HG02973 (cell line): ENCODE data around the gene SLC13A3.

Experiments used
- ATAC-seq: cut with Tn5 transposase; IDR thresholded peaks from one replicate; pipeline ENCODE4 v1.9.1; 2021; ENCODE audit warnings: moderate library complexity; ENCODE audit not compliant: unreplicated experiment

Gene SLC13A3

DNA sequence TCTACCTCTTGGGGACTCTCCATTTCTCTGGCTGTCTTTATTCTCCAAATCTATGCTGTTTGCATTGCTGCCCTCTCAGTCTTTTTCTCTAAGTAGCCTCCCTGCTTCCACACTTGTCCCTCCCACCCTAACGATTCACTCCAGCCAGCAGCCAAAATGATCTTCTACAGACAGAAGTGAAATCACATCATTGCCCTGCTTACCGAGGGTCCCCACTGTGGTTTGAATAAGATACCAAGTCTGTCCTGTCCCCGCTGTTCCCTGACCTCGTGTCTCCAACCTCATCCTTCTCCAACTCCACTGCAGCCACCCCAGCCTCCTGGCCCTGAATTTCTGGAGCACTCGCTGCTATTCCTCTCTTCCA is 89.3 kb downstream of the SLC13A3 start:
- ATAC-seq, result no peak

DNA sequence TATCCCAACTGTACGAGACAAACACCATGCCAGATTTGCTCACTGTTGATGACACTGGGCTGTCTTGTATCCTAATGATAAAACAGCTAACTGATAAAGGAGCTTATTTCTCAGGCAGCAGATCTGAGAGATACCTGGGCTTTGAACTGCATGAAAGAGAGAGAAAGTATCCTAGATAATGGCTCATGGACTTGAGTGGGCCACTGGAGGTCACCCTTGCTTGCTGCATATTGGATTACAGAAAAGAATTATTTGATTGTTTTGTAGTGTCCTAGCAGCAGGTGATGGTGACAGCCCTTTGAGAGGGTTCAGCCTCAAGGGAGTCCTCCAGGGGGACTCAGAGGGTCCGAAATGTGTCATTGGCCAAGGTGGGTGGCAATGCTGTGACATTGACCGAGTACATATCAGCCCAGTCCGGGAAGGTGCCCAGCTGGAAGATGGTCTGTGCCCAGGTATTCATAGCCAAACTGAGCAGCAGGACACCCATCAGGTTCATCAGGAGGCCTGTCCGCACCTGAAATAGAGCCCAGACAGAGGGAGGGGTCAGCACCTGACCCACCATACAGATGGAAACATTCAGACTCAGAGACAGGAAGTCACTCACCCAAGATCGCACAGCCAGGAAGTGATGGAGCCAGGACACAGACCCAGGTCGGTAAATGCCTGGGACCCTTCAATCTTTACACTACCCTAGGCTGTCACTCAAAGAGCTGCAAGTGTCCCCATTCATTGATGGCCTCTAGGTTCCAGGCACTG is 91.4 kb downstream of the SLC13A3 start:
- ATAC-seq, result no peak

DNA sequence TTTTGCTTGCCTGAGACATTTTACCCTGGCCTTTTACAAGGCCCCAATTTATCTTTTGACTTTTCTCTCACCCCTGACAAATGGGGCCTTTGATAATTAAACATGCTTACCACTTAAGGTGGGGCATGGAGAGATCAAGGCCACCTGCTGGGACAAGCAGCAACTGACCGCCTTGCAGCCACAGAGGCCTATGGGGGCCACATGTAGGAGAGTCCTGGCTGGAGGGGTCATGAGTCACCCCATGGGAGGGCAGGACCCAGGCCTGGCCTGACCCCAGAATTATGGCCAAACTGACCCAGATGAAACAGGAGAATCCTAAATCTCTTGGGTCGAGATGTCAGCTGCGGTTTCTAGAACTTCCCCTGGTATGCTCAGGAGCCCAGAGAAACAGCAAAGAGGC is 92.3 kb downstream of the SLC13A3 start:
- ATAC-seq, result no peak

DNA sequence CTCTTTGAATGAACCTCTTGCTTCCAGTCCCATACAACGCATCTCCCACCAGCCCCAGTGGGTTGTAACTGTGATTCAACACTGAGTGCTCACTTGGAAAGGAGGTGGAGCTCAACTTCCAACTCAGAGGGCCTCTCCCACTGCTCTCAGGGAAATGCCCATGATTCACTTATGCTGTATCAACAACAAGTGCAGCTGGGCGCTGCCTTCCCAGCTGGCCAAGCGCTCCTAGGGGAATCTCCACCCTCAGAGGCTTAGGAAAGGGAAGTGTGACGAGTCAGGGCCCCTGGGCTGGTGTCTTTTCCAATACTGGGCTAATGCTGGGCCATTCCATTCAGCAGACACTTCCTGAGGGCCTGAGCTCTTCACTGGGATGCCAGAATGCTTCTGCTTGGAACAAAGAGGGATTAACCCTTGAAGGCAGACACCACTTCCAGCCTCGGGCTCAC is 92.7 kb downstream of the SLC13A3 start:
- ATAC-seq, result no peak

DNA sequence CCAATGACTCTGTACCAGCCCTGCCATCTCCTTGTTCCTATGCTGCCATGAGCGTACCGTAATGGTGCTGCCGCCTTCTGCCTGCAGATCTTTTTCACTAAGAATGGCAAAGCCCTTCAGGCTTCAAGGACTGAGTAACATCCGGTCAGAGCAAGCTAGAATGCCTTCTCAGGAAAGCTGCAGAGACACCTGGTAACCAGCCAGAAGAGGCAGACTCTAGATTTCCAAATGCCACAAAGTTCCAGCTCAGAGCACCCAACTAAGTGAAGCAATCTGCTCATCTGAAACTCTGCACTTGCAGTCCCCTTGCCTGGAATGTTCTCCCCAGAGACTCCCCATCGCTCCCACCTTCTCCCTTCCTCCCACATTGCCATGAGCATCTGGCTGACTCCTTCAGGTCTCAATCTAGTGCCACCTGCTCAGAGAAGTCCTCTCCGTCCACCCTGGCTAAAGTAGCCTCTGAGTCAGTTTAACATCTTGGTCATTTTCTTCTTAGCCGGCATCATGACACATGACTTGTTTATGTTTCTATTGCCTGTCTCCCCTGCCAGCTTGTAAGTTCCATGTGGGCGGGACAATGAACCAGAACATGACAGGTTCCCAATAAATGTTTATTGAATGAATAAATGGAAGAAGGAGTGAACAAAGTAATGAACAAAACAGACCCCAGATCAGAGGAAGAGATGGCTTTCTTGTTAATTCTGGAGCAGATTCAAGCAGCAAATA is 93.9 kb downstream of the SLC13A3 start:
- ATAC-seq, result no peak

DNA sequence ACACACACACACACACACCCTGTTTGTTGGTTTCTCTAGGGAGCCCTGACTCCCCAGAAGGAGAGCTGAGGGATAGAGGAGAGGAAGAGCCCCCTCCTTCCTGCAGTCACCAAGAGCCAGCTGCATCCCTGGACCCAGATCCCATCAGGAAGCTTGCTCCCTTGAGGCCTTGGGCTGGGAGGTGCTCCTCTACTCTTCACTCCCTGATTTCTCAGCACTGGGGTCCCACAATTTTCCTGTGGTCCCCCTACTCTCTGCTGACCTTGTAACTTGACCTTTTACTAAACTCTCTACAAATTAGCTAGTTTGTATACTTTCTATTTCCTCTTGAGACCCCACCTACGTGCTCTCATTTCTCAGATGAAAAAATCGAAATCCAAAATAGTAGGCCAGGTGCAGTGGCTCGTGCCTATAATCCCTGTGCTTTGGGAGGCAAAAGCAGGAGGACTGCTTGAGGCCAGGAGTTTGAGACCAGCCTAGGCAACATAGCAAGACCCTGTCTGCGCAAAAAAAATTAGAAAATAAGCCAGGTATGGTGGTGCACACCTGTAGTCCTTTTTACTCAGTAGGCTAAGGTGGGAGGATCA is 95.8 kb downstream of the SLC13A3 start:
- ATAC-seq, result no peak

DNA sequence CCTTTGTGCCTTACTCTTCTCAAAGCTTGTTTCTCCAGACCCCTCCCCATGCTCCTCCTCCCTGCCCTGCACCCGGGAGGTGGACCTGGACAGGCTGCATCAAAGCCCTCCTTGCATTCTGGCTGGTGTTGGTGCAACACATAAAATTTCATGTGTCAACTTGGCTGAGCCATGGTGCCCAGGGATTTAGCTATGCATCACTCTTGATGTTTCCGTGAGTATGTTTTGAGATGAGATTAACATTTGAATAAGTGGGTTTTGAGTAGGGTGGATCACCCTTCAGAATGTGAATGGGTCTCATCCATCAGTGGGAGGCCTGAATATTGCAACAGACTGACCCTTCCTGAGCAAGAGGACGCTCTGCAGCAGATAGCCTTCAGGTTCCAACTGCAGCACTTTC is 96.4 kb downstream of the SLC13A3 start:
- ATAC-seq, result no peak

DNA sequence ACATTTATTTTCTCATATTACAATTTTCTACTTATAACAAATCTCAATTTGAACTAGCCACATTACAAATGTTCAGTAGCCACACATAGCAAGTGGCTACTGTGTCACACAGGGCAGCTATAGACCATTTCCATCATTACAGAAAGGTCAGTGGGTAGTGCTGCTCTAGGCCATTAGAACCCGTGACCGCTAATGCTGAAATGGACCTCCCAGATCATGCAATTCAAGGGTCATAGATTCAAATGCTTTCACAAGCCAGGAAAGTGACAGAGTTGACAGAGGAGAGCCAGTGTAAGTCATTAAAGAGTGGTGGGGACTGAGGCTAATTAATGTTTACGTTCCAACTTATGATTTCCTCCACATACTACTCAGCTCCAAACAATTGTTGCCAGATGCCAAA is 97.3 kb downstream of the SLC13A3 start:
- ATAC-seq, result no peak

DNA sequence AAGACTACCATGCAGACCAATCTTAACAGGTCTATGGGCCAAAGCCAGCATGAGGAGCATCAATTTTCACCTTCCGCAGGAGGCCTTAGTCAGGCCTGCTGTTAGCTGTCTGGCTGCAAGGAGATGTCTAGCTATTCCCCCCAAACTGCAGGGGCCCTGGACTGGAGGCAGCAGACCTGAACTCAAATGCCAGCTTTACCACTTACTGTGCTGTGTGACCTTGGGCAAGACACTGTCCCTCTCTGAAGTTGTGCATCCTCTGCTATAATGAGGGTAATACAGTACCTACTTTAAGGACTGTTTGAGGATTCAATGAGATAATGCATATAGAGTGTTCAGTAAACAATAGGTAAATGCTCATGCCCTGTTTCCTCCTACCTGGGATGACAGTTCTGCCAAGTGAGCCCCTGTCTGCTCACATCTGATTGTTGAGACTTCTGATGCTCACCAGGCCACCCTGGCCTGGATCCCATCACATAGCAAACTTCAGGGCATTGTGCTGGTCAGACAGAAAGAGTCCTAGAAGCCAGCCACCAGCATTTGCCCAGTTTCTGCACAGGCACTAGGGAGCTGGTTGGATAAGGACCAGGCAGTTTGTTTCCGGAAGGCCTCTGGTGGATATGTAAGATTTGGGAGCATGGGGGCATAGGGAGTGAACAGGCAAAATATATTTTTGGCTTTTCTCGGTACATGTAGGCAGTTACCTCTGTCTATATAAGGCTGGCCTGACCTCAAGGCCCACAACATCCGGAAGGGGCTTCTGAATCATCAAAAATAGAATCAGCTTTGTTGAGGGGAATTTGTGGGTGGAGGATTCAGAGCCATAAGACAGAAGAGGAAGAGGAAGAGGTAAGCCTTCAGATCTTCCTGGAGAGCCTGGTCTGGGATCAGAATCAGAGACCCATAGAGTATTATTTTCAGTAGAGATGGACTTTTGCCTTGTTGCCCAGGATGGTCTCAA is 98.5 kb downstream of the SLC13A3 start:
- ATAC-seq, result no peak

DNA sequence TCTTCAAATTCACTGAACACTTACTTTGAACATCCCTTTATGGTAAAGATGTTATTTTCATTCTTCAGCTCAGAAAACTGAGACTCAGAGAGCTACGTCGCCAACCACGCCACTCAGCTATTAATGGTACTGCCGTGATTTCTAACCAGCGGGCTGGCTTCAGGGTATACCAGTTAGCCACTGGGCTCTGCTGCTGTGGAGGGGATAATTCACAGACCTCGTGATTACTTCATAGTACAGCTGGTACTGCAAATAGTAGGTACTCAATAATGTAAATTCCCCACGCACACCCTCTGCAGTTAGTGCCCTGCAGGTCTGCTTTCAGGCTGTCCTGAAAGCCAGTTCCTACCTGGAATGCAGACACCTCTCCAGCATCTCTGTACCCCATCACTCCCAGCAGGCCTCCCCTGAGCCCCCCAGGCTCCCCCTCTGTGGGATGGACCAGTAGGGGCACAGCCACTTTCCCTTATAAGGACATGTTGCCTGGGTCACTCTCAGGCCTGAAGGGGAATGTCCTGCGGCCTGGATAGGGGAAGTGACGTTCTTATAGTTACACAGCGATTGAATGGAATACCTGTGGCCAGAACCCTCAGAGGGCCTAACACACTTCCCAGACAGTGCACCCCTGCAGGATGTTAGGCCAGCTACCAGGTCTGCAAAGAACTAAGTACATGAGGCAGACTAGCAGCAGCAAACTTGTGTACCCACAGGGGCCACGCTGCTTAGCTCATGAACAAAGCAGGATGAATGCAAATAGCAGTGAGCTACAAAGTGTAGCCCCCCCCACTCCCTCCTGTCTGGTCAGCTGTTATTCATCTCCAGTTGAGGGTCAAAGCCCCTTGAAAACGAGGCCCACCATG is 99.5 kb downstream of the SLC13A3 start:
- no peak for ATAC-seq

DNA sequence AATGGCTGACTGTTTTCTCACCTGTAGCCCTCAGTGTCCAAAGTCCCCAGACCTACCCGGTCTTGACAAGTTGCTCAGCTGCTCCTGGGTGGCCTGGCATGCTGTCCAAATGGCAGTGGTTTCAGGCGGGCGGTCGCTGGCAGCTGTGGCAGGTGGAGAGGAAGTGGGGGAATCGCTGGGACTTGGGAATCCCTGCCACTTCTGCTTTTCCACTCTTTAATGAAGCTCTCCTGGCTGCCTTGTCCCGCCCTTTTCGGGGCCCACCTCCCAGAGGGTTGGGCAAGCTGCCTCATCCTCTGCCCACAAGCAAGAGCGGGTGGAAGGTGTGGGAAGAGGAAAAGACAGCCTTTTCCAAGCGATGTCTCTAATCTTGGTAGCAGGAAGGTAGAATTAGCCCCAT is 100.8 kb downstream of the SLC13A3 start, which contains the start of gene OCSTAMP:
OCSTAMP (minus strand) TSS at position 194 of the 400 bp plus-strand sequence; CDS start at position 100, 94 bp downstream.
- ATAC-seq, result no peak

DNA sequence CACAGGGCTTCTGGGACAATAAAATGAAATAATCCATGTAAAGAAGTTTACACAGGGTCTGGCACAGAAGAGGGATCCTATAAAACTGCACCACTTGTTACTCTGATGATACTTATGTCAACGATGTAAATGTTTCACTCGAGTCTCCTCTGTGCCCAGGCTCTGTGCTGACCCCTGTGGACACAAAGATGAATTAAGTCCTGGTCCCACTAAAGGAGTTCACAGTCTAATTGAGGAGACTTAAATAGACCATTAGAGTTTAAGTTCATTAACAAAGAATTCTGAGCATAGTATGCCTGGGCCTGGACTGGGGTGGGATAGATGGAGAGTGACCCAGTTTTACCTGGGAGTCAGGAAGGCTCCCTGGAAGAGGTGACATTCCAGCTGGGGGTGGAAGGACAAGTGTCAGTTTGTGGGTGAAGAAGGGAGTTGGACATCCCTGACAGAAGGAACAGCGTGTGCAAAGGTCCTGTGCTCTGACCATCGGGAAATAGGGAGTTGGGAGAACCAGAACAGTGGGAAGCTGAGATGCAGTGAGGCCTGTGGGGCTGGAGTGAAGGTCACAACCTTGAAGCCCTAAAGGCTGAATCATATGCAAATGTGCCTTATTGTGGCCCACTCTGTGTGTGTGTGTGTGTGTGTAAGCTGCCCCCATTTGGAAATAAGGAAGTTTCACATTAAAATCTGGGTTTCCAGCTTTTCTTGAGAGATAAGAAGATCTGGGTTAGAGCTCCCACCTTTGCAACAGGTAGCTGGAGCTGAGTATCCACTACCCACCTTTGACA is 101.9 kb downstream of the SLC13A3 start:
- ATAC-seq, result no peak

DNA sequence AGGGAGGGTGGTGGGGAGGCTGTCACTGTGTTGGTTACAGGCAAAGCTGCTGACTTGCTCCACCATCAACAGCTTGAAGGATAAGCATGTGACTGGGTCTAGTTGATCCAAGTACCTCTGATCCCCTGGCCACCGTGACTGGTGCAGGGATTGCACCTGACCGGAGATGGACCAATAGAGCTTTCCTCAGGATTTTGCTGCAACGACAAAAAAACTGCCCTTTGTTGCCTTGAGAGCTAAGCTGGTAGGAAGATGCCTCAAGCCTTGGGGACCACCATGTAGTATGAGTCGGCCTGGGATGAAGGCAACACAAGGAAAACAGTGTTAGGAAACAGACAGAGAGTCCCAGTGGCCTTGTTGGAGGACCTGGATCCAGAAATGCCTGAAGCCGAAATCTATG is 102.6 kb downstream of the SLC13A3 start:
- ATAC-seq, result no peak

DNA sequence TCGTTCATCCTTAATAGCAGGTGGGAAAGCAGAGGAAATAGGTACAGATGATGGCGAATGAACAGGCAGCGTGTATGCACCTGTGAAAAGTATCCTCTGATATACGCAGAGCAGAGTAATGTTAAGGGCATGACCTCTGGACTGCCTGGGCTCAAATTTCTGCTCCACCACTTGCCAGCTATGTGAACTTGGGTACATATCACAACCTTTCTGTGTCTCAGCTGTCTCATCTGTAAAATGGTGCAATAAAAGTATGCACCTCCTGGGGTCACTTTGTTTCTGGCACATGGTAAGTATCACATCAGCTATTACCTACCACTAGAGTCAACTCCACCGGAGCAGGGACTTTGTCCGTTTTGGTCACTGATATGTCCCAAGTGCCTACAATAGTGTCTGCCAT is 103.3 kb downstream of the SLC13A3 start:
- no peak for ATAC-seq

DNA sequence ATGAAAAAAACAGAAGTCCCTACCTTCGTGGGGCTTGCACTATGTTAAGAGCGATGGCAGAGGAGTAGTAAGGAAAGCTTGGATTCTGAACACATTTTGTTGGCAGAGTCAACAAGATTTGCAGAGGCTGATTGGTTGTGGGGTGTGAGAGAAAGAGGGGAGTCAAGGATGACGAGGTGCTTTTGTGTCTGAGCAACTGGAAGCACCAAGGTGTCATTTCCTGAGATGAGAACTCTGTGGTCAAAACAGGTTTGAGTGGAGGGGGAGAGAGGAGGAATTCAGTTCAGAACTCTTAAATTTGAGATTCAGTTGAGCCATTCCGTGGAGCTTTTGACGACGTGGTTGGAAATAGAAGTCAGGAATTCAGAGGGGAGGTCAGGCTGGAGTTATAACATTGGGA is 104.3 kb downstream of the SLC13A3 start:
- ATAC-seq, result no peak

DNA sequence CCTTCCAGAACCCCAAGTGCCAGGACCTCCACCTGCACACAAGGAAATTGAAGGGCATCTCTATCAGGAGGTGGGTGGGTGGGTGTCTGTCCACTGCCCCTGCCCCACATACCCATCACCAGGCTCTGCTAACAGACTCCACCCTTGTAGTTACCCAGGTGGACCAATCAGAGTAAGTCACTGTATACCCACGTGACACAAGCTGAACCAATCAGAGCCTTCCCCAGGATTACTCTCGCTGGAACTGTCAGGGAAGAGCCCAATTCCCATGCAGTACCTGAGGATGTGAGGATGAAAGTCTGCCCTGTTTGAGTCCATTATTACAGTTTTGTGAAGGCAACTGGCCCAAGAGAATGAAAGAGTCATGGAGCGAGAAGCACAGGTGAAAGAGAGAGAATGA is 105.0 kb downstream of the SLC13A3 start:
- no peak for ATAC-seq

DNA sequence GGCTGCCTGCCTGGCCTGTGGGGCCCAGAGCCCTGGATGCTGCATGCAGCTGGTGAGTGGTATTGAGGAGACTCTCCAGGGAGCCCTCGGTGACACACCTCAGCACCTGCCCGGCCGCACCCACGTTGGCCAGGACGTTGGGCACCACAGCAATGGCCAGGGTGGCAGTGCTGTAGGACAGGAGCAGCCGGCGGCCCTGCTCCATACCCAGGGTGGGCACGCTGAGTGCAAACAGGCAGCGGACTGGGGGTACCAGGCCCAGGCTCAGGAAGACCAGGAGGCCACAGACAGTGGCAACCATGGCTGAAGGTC is 105.5 kb downstream of the SLC13A3 start:
- ATAC-seq, result no peak

DNA sequence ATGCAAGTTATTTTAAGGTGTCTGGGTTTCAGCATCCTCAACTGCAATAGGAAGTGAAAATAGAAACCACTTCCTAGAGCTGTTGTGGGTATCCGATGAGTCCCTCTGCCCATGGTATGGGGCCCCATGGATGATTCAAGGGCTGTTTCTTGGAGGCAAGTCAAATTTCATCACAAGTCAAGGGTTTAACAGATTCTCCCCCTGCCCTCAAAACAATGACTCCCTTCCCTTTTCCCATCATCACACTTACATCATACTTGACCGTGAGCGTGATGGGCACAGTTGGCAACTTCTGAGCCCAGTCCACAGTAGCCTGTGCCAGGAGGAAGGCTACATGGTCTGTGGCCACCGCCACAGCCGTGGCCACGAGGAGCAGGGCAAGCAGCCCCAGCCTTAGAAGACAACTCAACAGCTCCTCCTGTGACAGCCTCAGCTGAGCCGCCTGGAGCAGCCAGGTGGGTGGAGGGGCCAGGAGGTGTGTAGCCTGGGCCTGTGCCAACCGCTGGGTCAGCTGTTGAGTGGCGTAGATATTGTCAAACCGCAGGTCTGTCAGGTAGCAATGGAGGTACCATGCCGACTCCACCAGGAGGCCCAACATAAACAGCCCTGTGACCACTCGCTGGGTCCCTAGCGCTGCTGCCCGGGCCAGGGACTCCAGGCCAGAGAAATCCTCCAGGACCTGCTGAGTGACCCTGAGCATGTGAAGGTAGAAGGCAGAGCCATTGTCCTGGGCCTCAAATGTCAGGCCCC is 106.0 kb downstream of the SLC13A3 start:
- no peak for ATAC-seq

DNA sequence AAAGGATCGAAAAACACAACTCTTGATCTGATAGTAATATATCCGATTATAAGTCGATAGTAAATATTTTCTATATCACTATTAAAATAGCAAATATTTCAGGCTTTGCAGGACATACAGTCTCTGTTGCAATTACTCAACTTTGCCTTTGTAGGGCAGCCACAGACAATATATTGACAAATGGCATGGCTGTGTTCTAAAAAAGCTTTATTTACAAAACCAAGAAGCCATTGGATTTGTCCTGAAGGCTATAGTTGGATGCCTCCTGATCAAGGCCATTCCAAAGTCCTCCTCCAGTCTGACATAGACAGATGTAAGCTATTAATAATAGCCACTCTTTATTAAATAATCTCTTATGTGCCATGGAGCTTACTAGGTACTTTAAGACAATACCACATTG is 106.7 kb downstream of the SLC13A3 start:
- ATAC-seq, result no peak
